ENCODE results near the gene EPN2.
A peak's percentile ranks its signal among the peaks of the same experiment; 100 is the strongest.

The EPN2 gene

DNA sequence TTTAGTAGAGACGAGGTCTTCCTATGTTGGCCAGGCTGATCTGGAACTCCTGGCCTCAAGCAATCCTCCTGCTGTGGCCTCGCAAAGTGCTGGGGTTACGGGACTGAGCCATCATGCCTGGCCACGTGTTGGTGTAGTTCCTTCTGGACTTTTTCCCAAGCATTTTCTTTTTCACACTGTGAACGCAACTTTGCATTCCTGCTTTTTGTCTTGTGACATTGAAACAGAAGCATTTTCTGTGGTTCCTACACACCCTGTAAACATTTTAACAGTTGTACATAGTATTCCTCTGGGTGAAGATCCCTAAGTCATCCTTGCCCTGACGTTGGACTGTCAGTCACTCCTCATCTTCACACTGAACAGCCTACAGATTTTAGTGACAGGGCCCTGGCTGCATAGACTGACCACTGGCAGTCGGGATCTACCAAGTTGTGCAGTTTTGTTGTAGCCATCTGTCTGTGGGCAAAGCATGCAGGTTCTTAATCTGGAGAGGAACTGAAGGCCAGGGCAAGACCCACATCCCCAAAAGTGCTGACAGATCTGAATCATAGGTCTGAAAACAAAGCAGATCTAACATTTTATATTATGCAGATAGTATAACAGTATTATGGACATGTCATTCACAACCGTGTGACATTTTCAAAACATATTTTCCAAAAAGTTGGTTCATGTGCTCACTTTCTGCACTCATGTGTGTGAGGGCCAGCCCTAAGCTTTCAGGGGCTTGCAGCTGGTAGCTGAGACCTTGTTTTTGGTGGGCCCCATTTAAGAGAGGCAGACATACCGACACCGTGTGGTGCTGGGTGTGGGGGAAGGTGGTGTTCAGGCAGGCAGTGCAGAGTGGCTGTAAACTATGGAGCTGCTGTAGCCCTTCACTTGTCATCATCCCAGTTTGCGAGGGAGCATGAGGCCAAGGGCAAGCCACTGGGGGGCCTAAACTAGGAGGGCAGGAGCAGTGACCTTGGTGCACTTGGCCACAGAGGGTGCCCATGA lies 59.9 kb downstream of the EPN2 start:
- DNase-seq: no peak

- no peak for DNase-seq
These were observed 61.5 kb downstream of the EPN2 start for GRCh38 chr17:19298569-19299213.

- no peak for DNase-seq
These were observed 62.1 kb downstream of the EPN2 start for GRCh38 chr17:19299214-19299747.

GRCh38 chr17:19299866-19300265 lies 62.7 kb downstream of the EPN2 start:
- DNase-seq: no peak

GRCh38 chr17:19301274-19301951 lies 64.2 kb downstream of the EPN2 start:
- no peak for DNase-seq

DNA sequence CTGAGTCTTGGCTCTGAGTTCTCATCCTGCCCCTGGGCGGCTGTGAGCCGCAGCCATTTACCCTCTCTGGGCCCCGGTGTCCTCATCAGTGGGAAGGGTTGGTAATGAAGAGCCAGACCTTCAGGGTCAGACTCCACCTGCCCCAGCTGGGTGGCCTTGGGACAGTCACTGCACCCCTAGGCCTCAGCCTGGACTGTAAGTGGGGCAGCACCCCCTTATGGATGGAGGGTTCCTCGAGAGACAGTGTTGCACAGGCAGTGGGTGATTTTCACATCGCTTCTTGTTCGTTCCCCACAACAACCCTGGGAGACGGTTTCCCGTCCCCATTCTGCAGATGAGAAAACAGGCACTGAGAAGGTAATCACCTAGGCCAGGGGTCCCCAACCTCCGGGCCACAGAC lies 64.8 kb downstream of the EPN2 start:
- no peak for DNase-seq

GRCh38 chr17:19302791-19303331 lies 65.7 kb downstream of the EPN2 start:
- DNase-seq: peak in 1 of 2 donors; percentile 27

GRCh38 chr17:19303367-19303776 lies 66.2 kb downstream of the EPN2 start:
- no peak for DNase-seq

- peak; percentile 18 to 74 for DNase-seq
These were observed 67.0 kb downstream of the EPN2 start for GRCh38 chr17:19304209-19304608.

- DNase-seq: no peak
These were observed 67.6 kb downstream of the EPN2 start for GRCh38 chr17:19304751-19305150.

GRCh38 chr17:19305256-19305655 lies 68.1 kb downstream of the EPN2 start:
- DNase-seq: no peak

DNA sequence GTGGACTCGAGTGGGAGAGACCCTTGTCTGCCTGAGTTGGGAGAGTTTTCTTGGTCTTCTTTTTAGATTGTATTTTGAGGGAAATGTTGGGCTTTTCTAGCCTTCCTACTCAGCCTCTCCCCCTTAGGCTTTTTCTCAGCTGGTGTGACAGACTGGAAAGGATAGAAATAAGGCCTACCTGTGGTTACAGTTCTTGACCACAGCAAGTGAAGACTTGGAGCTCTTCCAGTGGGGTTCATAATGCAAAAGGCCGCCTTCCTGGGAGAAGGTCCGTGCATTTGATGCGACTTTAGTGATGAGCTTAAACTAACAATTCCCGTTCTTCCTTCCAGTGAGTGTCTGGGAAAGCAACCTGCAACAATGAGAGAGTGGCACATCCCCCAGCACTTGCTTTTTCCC lies 68.6 kb downstream of the EPN2 start:
- DNase-seq: no peak

- peak; percentile 72 for DNase-seq
These were observed 69.3 kb downstream of the EPN2 start for GRCh38 chr17:19306160-19307111.

DNA sequence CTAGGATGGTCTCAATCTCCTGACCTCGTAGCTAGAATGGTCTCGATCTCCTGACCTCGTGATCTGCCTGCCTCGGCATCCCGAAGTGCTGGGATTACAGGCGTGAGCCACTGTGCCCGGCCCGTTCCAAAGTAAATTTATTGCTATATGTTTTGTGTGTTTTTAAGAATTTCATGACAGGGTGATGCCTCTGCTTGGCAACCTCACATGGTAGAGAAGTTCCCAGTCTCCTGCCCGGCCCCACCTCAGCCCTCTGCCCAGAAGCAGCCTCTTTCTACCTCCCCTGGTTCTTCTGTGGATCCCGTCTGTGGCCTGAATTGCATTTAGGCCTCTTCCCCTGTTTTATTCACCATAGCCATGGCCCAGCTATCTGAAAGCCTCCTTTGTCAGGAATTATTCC lies 70.4 kb downstream of the EPN2 start:
- DNase-seq: no peak

GRCh38 chr17:19308398-19308797 lies 71.2 kb downstream of the EPN2 start:
- DNase-seq: no peak

GRCh38 chr17:19309701-19310100 lies 72.5 kb downstream of the EPN2 start:
- DNase-seq: no peak

- DNase-seq: no peak
These were observed 73.0 kb downstream of the EPN2 start for GRCh38 chr17:19310151-19310550.

DNA sequence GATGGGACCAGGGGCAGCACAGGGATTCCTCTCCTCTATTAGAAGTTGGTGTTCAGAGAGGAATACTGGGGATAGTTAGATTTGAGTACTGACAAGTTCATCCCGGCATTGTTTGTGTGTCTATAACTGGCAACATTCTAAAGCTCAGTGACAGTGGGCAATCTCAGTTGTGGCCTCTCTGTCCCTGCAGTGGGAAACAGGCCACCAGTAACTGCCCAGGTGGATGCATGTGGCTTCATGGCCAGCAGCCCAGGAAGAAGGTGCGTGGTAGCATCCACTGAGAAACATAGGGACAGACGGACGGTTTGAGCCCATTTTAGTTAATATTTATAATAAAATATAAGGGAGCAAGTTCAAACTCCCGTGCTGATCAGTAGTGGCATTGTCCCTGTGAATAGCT lies 73.8 kb downstream of the EPN2 start:
- no peak for DNase-seq

- DNase-seq: peak in 1 of 2 donors; percentile 23
These were observed 74.5 kb downstream of the EPN2 start for GRCh38 chr17:19311421-19312215.

- no peak for DNase-seq
These were observed 75.2 kb downstream of the EPN2 start for GRCh38 chr17:19312406-19312805.

Measured in CD4-positive, alpha-beta T cell treated with Interleukin-4 for 1 hour (primary cell).